Activated T-cell treated with anti-CD3 and anti-CD28 coated beads, Interleukin-2, amount 50 U/mL, for 72 hours (primary cell): Measurements from ENCODE around the gene EVL. TPM values are rescaled to one million over a fixed set of nuclear protein-coding genes. Genes with fewer than 3 reads are reported as not detected.

Source experiments
- ATAC-seq, 2 donors: fragments of 150-1000 bp; cut with Tn5 transposase; replicated peaks in 1 of 2; 2 replicates each; pipeline ENCODE4 v1.10.0; 2021; ENCODE audit warnings: moderate library complexity in 2 of 2, mild to moderate bottlenecking in 1 of 2
- DNase-seq, 2 donors: peaks; one replicate each; pipeline ENCODE4 v3.0.0; 2021 to 2022; ENCODE audit warnings: mixed read lengths in 1 of 2
- H3K27ac Mint-ChIP-seq: one replicate; pipeline ENCODE4 v1.8.0; 2022; ENCODE audit warnings: mild to moderate bottlenecking, moderate library complexity, mixed read lengths
- H3K27me3 Mint-ChIP-seq: one replicate; pipeline ENCODE4 v1.8.0; 2022; ENCODE audit warnings: low read depth, mixed read lengths
- H3K36me3 Mint-ChIP-seq, 2 donors: one replicate each; pipeline ENCODE4 v1.8.0; 2022; ENCODE audit warnings: mixed read lengths in 2 of 2, mild to moderate bottlenecking in 1 of 2; ENCODE audit not compliant: insufficient read depth in 2 of 2
- H3K4me1 Mint-ChIP-seq: one replicate; pipeline ENCODE4 v1.8.0; 2022; ENCODE audit warnings: low read depth, mixed read lengths
- H3K4me3 Mint-ChIP-seq, 2 donors: one replicate each; pipeline ENCODE4 v1.8.0; 2022; ENCODE audit warnings: mild to moderate bottlenecking in 2 of 2, mixed read lengths in 2 of 2, moderate library complexity in 2 of 2
- H3K9me3 Mint-ChIP-seq, 2 donors: one replicate each; pipeline ENCODE4 v1.8.0; 2022; ENCODE audit warnings: mixed read lengths in 2 of 2
- total RNA-seq, 2 donors: library from RNA; stranded (reverse); gene quantifications; one replicate each; pipeline ENCODE4 v1.2.3, GENCODE V29; 2022

The EVL gene
- total RNA-seq, 2 donors from 2014 or later = 279 to 343 TPM

DNA sequence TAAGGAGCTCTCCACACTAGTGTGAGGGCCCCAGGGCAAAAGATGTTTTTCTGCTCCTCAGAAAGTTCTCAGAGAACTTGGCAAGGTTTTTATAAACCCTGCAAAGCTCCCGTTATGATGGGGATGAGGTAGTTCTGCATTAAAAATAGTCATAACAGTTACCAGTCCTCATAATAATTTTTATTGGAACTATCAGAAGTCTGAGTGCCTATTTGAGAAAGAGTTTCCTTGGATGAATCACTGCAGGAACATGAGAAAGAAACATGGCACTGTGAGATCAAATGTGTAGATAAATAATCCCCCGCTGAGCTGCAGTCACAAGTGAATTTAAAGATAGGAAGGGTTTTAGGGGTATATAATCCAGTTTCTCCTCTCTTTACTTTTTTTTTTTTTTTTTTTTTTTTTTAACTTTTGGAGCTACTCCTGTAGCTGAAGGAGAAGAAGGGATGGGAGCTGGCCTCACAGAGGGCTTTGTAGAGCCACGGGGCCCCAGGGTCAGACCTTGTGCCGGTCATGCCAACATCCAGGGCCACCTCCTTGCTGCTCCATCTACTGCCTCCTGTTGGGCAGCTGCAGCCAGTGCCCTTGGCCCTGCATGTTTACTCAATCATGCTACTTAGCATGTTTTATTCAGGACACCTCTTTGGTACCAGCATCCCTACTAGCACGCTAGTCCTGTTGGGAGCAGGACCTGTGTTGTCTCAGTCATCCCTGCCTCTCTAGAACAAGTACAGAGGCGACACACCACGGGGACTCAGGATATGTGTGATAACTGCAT is 39.5 kb downstream of the EVL start:
- peak in 1 of 2 donors; percentile 19 for ATAC-seq
- Mint-ChIP-seq H3K9me3 (no peaks in the 10 kb centered on the region), H3K4me1 (peaks cover 100% of the 10 kb centered on the region), H3K27ac (peak overlapping the region; percentile 91), H3K4me3 (peak overlapping the region; percentile 65 to 89), H3K27me3 (no peaks in the 10 kb centered on the region), H3K36me3 (peaks cover 15 to 34% of the 10 kb centered on the region in 2 donors)
- DNase-seq = no peak

DNA sequence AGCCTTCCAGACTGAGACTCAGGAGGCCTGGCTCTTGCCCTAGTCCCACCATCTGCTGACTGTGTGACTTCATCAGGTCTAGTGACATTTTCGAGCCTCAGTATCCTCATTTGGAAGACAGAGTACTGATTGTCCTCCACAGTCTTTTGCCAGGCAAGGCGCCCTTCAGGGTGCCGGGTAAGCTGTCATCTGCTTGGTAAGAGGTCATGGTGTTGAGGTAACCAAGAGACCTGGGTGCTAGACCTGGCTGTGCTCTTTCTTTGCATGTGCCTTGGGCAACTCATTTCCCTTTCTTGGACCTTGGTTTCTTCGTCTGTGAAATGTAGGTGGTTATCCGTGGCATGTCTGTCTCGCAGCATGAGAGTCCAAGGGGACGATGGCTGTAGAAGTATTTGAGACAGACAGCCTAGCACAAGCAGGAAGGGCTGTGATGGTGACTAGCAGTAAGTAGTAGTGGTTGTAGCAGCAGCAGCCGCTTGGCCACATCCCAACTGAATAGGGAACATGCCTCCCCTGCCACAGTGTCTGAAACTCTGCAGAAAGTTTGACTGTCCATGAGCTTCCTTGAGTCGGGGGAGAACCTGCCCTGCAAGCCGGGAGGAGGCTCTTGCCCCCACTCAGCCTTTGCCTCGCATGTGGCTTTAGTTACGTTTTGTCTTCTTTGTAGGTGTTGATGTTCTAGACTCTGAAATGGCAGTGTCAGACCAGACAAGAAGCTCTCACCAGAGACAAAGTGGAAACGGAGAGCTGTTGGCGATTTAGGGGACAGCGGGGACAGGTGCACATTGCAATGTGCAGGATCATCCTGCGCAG is 40.3 kb downstream of the EVL start:
- ATAC-seq (peak in 1 of 2 donors; percentile 15), DNase-seq (no peak)
- Mint-ChIP-seq H3K27me3 (no peaks in the 10 kb centered on the region), H3K4me3 (peak overlapping the region; percentile 65 to 78), H3K9me3 (no peaks in the 10 kb centered on the region), H3K27ac (peak overlapping the region; percentile 82), H3K36me3 (peaks cover 9 to 27% of the 10 kb centered on the region in 2 donors), H3K4me1 (peaks cover 92% of the 10 kb centered on the region)

DNA sequence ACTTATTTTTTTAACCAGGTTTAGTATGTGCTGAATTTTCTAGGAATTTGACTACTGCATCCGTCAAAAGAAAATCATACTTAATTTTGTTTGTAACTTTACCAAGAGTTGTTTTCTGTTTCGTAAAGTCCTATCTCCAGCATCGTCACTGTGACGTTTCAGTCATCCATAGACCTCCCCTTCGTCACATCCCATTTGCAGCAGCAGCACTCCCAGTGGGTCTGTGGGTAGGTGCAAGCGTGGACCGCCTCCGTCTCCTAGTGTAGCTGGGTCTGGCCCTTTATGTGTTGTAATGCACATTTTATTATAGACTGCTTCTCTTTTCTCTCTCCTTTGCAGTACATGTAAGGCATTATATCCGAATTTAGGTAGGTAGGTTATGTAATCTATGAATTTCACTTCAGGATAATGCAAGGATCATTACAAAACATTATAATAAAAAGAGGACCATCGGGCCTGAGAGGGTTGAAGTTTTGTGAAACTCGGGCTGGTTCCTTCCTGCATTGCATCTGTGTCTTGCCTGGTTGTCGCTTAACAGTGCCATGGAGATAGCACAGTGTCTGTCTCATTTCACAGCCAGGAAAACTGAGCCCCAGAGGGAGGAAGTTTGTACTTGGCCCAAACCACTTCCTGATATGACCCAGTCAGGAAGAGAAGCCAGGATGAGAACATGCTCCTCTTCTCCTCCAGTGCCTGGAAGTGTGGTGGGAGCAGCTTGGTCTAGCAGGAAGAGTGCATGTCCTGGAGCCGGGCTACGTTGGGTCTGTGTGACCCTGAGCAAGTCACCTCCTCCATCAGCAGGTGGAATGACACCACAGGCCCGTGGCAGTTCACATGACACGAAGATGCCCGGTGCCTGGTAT is 41.3 kb downstream of the EVL start:
- ATAC-seq (peak; percentile 65 to 66), DNase-seq (peak; percentile 63 to 64)
- Mint-ChIP-seq H3K27ac (peak overlapping the region; percentile 82), H3K9me3 (no peaks in the 10 kb centered on the region), H3K4me3 (peak overlapping the region; percentile 65 to 78), H3K36me3 (peaks cover 9 to 27% of the 10 kb centered on the region in 2 donors), H3K27me3 (no peaks in the 10 kb centered on the region), H3K4me1 (peaks cover 83% of the 10 kb centered on the region)

DNA sequence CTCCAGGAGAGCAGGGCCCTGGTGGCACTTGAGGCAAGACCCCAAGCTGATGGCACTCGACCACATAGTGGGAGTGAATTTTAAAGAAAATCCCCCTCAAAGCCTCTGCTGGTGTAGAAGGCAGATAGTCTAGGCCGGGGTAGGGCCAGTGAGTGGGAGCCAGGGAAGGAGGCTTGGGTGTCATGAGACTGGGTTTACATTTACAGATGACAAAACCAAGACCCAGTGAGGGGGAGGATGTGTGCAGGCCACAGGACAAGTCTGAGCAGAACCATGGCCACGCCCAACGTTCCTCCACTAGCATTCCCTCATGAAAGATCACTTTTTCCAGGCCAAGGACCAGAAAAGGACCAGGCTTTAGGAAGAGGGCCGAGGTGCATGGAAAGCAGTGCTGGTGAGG is 42.0 kb downstream of the EVL start:
- Mint-ChIP-seq H3K9me3 (no peaks in the 10 kb centered on the region), H3K27me3 (no peaks in the 10 kb centered on the region), H3K36me3 (peaks cover 8 to 26% of the 10 kb centered on the region in 2 donors), H3K4me3 (peak overlapping the region; percentile 65 to 78), H3K4me1 (peaks cover 76% of the 10 kb centered on the region), H3K27ac (peak overlapping the region; percentile 82)
- DNase-seq (peak in 1 of 2 donors; percentile 32), ATAC-seq (peak; percentile 18 to 26)

DNA sequence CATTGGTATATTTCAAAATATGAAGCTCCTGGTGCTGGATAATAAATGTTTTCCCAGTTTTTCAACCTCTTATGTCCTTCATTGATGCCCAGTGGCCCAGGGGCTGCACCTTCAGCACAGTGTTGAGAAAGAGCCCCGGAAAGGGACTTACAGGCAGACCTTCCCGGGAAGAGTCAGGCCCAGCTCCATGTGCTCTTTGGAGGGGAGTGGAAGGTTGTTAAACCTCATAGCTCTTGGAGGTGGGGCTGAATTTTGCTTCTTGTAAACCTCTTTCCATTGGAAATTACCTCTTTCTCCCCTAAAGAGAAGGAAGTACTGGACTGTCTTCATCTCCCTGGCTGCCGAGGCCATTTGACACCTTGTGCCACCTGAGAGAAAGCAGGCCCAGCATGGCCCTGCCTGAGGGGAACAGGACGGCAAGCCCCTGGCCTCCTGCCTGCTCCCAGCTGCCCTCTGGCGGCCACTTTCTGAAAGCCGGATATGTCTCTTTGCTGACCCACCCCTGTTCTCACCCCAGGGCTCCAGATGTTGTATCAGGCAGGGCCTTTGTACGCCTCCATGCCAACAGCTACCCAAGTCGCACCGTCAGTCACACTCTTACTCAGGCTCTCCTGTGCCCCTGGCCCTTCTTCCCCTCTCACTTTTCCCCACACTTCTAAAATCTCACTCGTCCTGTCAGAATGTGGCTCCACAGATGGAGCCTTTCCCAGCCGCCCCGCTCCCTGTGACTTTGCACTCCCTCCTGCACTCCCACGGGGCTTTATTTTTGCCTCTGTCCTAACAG is 43.0 kb downstream of the EVL start:
- Mint-ChIP-seq H3K27me3 (no peaks in the 10 kb centered on the region), H3K4me3 (peak overlapping the region; percentile 43 to 78), H3K36me3 (peaks cover 7 to 32% of the 10 kb centered on the region in 2 donors), H3K4me1 (peaks cover 76% of the 10 kb centered on the region), H3K27ac (peak overlapping the region; percentile 82), H3K9me3 (no peaks in the 10 kb centered on the region)
- ATAC-seq = peak; percentile 73 to 74
- DNase-seq = peak; percentile 90 to 91

DNA sequence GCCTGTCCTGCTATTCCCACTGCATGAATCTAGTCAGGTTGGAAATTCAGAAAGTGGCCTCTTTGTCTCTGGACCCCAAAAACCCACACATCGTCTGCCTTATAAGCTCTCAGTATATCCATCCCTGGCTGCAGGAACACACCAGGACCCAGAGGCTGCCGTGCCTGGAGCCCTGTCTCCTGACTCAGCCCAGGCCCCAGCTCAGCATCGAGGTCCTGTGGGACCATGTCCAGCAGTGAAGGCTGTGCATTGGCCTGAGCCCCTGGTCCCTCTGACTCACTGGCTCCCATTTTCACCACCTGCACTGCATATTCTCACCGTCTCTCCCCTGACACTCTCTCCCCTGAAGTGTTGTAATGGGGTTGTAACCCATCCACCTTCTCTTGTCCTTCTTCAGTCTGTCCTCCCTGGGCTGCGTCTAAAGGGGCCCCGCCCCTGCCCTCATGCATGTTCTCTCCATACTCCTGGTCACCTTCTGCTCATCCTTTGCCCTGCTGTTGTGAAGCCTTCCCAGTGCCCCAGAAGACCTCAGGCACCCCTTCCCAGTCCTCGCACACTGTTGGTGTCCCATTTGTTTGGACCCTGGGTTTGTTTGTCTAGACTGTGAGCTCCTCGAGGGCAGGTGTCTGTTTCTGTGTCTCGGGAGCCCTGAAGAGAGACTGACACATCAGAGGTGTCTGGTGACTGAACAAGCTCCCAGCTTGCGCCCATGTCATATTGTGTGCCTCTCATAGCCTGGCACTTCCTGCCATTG is 43.8 kb downstream of the EVL start:
- Mint-ChIP-seq H3K4me1 (peaks cover 73% of the 10 kb centered on the region), H3K27ac (peak overlapping the region; percentile 82), H3K4me3 (no peak overlapping the region), H3K27me3 (no peaks in the 10 kb centered on the region), H3K36me3 (peaks cover 4 to 33% of the 10 kb centered on the region in 2 donors), H3K9me3 (no peaks in the 10 kb centered on the region)
- no peak for DNase-seq
- ATAC-seq = no peak

DNA sequence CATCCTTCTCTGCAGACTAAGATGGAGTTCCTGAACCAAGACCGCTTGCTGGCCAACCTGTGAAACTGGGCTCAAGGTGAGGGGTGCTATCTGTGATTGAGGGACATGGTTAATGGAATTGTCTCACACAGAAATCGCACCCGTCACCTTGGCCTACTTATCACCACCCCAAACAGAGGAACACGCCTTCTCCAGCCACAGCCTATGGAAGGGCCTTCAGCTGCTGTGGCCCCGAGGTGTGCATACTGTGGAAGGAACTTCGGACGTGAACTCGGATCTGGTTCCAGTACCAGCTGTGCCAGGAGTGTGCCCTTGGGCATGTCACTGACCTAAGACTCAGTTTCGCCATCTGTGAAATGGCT is 44.4 kb downstream of the EVL start:
- Mint-ChIP-seq H3K27ac (peak overlapping the region; percentile 82), H3K36me3 (peaks cover 4 to 28% of the 10 kb centered on the region in 2 donors), H3K4me1 (peaks cover 67% of the 10 kb centered on the region), H3K9me3 (no peaks in the 10 kb centered on the region), H3K27me3 (no peaks in the 10 kb centered on the region), H3K4me3 (no peak overlapping the region)
- no peak for DNase-seq
- no peak for ATAC-seq

DNA sequence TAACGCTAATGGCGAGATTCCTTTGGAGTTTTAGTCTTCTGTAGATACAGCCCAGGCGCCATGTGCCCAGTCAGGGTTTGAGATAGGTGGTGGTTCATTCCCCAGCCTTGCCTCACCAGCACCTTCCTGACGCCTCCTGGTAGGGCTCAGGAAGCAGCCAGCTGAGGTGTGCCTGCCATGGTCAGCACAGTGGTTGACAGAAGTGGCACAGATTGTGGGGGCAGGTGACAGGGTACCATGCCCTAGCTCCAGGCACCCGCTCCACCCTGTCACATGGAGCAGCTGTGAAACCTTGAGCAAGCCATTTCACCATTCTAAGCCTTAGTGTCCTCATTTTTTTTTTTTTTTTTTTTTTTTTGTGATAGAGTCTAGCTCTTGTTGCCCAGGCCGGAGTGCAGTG is 45.6 kb downstream of the EVL start:
- H3K36me3 Mint-ChIP-seq = peaks cover 4 to 27% of the 10 kb centered on the region in 2 donors

DNA sequence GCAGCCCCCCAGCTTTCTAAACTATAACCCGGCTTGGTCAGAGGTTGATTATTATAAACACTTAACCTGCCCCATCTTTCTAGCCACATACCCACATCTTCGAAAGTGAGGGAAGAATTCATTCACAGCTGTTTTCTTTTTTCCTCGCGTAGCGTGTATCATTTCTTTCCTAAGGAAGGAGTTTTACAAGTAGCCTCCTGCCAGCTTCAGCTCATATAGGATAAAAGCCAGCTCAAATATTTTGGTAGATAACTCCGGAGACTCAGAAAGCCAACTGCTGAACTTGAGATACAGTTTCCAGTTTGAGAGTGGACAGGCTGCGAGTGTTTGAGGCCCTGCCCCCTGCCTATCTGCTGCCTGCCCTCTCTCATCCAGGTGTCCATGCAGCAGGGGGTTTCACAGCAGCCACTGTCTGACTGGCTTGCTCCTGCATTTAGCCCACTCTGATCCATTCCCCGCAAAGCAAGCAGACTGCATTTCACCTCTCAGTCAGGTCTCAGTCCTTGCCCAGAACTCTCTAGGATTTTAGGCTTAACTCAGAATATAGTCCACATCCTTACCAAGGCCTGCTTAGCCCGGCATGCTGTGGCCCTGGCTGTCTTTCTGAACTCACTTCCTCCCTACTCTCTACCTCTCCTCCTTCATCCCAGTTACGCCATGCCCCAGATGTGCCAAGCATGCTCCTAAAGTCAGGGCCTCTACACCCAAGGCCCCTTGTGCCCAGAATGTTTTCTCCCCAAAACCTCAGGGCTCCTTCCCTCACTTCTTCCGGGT is 46.9 kb downstream of the EVL start:
- ATAC-seq = no peak

More for the DNA sequence above, 45.6 kb downstream of the EVL start:
- Mint-ChIP-seq H3K27me3 (no peaks in the 10 kb centered on the region), H3K27ac (no peak overlapping the region), H3K4me1 (peaks cover 55% of the 10 kb centered on the region), H3K4me3 (no peak overlapping the region), H3K9me3 (no peaks in the 10 kb centered on the region)
- DNase-seq (no peak), ATAC-seq (no peak)

DNA sequence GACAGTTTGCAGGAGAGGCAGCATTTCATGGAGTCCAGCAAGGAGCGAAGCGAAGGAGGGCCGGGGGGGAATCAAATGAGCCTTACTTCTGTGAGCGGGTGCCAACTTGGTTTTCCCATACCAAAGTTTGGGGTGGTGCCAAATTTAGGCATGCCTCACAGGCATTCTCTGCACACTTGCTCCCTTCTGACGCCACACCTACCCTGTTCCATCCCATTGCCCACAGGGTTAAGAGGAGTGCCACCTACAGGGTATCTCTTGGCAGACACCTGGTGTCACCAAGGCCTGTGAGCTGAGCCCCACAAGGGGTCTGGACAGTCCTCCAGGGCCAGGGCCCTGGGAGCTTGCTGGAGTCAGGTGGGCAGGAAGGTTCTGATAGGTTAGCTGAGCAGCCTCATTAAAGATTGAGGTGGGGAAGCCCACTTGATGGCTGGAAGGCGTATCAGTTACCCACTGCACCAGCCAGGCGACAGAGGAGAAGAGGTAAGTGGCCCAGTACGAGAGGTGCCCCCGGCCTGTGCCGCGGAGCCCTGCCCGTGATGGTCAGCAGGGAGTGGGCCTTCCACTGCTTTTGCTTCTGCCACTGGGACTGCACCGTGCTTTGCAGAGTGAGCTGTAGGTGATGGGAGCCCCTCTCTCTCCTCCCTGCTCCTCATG is 49.0 kb downstream of the EVL start:
- H3K36me3 Mint-ChIP-seq = peaks cover under 1 to 16% of the 10 kb centered on the region in 2 donors
- peaks cover 47% of the 10 kb centered on the region for H3K4me1 Mint-ChIP-seq
- H3K4me3 Mint-ChIP-seq = no peak overlapping the region
- DNase-seq (no peak), ATAC-seq (no peak)
- H3K27me3 Mint-ChIP-seq = no peaks in the 10 kb centered on the region
- H3K27ac Mint-ChIP-seq = no peak overlapping the region
- no peaks in the 10 kb centered on the region for H3K9me3 Mint-ChIP-seq

More for the DNA sequence above, 46.9 kb downstream of the EVL start:
- Mint-ChIP-seq H3K9me3 (no peaks in the 10 kb centered on the region), H3K4me3 (no peak overlapping the region), H3K36me3 (peaks cover 4 to 29% of the 10 kb centered on the region in 2 donors), H3K27me3 (no peaks in the 10 kb centered on the region), H3K27ac (peak overlapping the region; percentile 45), H3K4me1 (peaks cover 54% of the 10 kb centered on the region)
- no peak for DNase-seq

DNA sequence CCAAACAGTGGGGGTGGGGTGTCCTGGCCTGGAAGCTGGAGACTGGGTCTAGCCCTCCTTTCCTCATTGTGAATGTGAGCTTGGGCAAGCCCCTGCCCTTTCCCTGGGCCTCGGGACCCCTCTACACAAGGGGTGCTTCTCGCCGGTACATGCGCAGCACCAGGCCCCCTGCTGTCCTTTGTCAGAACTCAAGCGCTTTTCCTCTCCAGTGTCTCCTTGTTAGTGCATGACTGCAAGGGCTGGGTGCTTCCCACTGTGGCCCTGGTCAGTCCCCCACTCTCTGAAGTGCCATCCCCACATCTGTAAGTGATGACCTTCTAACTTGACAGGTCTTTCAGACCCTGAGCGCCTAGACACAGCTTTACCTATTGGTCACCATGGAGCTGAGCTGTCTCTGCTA is 50.0 kb downstream of the EVL start:
- no peak for DNase-seq
- Mint-ChIP-seq H3K4me3 (no peak overlapping the region), H3K4me1 (peaks cover 41% of the 10 kb centered on the region), H3K27me3 (no peaks in the 10 kb centered on the region), H3K9me3 (no peaks in the 10 kb centered on the region), H3K36me3 (peaks cover 0 to 12% of the 10 kb centered on the region in 2 donors), H3K27ac (peak overlapping the region; percentile 11)
- no peak for ATAC-seq
